Activated CD4-positive, alpha-beta T cell treated with anti-CD3 and anti-CD28 coated beads, Interleukin-2, amount 50 U/mL, for 16 hours (primary cell): ENCODE data around the gene NMUR2.

Experiments
- DNase-seq: peaks from one replicate; pipeline ENCODE4 v3.0.0-alpha.2; 2020

NMUR2 gene

DNA sequence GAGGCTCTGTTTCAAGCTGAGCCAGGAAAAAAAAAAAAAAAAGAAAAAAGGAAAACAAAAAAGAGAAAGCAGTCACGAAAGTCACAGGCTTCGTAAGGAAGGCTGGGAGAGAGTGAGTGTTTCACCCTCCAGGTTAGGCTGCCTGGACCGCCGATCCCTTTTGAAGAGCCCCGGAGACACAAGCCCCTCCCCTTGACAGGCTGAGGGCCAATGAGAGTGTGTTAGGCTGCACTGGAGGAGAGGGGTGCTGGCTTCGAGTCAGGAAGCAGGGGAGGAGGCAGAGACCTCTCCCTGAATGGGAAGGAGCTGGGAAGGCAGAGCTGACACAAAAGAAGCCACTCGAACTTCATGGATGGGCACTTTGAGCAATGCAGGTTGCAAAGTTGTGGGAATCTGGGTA, at the start of gene NMUR2:
NMUR2 (minus strand) TSS at position 135 of the 400 bp plus-strand sequence. CDS start 166 bp downstream, outside the sequence.
- DNase-seq = no peak

DNA sequence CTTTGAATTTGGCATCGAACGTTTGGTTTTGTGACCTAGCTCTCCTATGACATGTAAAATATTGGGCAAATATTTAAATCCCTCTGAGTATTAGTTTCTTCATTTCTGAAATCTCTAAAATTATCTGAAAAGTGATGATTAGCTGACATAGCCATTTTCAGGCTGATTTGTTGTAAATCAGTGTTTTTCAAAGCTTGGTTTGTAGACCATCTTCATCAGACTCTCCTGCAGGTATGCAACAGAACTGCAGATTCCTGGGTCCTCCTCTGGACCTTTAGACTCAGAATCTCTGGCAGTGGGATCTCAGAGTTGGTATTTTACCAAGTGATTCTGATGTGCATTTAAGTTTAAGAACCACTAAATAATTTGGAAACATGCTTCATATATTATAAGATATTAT, 38.9 kb upstream of the NMUR2 start:
- no peak for DNase-seq

DNA sequence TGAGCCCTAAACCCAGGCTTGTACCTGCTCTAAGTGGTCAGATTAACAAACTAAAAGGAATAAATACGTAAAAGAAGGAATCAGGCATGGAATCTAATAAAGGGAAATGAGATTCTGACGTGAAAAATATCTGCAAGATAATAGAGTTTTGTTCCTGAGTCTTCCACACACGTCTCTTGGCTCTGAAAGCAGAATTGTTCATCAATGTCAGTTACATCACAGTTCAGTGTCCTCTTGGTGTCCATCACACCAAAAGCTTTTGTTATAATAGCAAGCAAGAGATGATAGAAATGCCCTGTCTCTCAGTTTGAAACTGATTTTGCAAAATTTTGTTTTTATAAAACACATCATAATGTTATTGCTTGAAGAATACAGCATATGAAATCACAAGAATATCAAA, 34.7 kb upstream of the NMUR2 start:
- no peak for DNase-seq

- no peak for DNase-seq
These were observed 32.8 kb upstream of the NMUR2 start for GRCh38 chr5:152437866-152438265.

GRCh38 chr5:152427721-152428120, 22.6 kb upstream of the NMUR2 start:
- no peak for DNase-seq

GRCh38 chr5:152425083-152425482, 20.0 kb upstream of the NMUR2 start:
- DNase-seq = no peak

GRCh38 chr5:152424501-152424900, 19.4 kb upstream of the NMUR2 start:
- no peak for DNase-seq

GRCh38 chr5:152422081-152422480, 17.0 kb upstream of the NMUR2 start:
- no peak for DNase-seq

GRCh38 chr5:152412129-152412528, 7.0 kb upstream of the NMUR2 start:
- DNase-seq = no peak

DNA sequence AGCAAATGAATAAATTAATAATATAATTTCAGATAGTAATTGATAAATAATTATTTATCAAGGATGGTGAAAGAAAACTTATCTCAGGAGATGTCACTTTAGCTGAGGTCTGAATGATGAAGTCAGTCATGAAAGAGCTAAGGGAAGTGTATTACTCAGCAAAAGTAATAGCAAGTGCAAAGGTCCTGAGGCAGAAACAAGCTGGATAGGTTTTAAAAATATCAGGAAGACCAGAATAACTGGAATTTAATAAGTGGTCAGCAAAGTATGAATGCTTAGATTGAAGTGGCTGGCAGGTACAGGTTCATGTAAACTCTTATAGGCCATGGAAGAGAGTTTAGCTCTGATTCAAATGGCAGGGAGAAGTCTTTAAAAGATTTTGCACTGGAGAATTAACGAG, 1.0 kb upstream of the NMUR2 start:
- no peak for DNase-seq

DNA sequence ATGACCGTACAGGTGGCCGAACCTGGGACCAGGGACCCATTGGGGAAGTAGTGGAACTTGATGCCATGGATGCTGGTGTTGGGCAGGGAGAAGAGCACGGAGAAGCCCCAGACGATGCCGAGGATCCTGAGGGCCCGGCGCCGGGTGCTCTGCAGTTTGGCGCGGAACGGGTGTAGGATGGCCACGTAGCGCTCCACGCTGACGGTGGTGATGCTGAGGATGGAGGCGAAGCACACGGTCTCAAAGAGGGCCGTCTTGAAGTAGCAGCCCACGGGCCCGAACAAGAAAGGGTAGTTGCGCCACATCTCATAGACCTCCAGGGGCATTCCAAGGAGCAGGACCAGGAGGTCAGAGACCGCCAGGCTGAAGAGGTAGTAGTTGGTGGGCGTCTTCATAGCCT, 585 bp downstream of the NMUR2 start:
- no peak for DNase-seq

DNA sequence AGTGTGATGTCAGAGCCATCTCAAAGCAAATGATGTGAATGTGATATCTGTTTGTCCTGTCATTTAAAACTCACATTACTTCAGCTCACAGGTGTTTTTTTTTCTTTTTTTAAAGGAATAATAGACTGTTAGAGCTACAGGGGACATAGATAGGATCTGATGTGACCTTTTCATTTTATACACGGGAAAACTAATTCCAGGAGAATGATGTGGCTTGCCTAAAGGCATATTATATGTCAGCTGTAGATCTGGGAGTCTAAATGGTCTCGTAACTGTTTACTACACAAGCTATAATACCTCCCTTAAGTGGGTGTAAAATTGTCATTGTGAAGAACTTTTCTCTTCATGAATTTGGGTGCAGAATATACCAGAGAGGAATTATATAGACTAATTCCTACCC, 2.0 kb downstream of the NMUR2 start:
- no peak for DNase-seq

- no peak for DNase-seq
These were observed 4.2 kb downstream of the NMUR2 start for GRCh38 chr5:152400846-152401245.

DNA sequence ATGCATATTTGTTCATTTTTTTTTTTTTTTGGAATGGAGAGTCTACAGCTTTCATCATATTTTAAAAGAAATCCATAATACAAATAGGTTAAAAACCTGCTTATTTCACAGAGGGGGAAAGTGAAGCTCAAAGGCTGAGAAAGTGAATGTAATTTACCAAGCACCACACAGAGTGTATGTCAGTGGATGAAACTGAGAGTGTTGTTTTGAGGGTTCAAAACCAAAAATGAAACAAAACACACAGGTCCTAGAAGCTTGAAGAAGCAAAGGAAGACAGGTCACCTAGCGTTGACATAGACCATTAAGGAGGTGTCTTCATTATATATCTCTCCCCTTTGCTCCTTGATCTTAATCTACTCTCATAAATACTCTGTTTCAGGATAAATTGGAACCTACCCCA, 7.5 kb downstream of the NMUR2 start:
- no peak for DNase-seq

DNA sequence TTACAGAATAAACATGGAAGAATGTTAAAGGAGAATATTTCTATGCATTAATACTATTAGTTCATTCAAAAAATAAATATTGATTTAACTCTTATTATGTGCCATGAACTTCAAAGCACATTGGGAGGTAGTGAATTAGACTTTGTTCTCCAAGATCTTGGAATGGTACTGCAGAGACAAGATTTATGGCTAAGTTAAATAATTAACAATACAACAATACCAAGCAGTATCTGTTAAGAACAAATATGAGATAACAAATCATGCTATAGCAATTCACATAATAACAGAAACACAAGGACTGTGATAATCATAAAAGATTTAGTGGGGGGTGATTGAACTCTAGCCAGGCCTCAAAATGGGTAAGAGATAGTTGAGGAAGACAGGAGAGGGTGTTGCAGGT, 11.6 kb downstream of the NMUR2 start:
- no peak for DNase-seq

GRCh38 chr5:152389208-152389849, 15.8 kb downstream of the NMUR2 start:
- no peak for DNase-seq

DNA sequence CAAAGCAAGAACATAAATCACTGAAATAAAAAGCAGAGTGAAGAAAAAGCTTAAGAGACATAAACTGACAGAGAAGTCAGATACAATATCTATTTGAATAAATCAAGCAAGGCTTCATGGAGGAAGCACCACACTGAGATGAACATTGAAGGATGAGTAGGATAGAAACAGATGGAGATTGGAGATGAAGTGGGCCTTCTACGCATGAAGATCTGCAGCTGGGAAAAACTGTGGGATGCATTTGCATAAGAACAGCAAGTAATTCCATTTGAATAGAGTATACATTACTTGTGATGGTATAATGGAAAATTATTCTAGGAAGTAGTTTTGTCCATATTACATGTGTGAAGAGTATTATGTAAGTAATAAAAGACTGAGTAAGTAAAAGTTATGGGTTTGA, 16.5 kb downstream of the NMUR2 start:
- no peak for DNase-seq

- no peak for DNase-seq
These were observed 24.5 kb downstream of the NMUR2 start for GRCh38 chr5:152380415-152381123.

DNA sequence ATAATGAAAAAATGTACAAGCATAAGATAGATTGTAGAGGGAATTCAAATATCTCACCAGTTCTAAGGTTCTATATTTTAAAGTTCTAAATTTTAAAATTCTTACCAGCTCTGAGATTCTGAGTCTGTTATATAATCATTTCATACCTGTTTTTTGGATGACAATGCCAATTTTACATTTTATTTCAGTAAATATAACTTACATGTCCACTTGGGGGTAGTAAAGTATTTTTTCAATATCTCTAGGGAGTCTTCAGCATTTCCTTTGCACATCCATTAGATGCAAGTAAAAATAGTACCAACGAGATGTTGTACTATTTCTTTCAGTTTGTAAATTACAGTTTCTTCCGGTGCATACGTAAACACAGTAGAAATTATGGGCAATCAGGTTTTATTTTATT, 25.7 kb downstream of the NMUR2 start:
- DNase-seq = no peak

GRCh38 chr5:152378730-152379129, 26.3 kb downstream of the NMUR2 start:
- DNase-seq = no peak

DNA sequence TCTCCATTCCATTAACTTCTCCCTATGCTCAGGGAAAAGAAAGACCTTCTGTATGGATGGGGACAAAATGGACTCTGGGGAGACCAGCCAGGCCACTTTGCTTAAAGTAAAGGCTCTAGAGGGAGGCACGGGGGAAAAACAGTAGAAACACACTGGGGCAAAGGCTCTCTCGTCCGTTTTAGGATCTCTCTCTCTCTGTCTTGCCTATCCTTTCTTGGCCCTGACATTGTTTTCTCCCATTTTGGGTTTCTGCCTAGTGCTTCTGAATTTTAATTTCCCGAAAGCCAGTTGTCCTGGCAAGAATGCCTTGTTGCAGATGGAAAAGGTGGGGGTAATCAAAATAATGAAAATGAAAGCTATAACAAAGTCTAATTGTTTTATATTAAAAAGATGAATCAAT, 28.2 kb downstream of the NMUR2 start:
- DNase-seq = no peak

GRCh38 chr5:152374711-152375275, 30.3 kb downstream of the NMUR2 start:
- DNase-seq = no peak

DNA sequence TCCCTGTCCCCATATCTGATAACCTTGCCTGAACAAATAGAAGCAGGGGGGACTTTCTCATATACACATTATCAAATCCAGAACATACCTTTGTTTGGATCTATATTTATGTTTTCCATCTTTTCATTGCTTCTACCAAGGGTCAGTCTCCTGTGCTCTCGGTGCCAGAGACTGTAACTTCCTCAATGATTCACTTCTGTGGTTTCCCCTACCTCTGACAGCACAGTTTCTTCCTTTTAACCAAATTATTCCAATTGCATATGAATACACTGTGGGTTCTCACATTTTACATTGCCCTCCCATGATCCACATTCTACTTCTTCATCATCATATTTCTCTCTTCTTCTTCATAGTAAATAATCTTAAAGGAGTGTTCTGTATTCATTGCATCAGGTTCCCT, 32.2 kb downstream of the NMUR2 start:
- no peak for DNase-seq

- DNase-seq = no peak
These were observed 35.8 kb downstream of the NMUR2 start for GRCh38 chr5:152369298-152369697.

DNA sequence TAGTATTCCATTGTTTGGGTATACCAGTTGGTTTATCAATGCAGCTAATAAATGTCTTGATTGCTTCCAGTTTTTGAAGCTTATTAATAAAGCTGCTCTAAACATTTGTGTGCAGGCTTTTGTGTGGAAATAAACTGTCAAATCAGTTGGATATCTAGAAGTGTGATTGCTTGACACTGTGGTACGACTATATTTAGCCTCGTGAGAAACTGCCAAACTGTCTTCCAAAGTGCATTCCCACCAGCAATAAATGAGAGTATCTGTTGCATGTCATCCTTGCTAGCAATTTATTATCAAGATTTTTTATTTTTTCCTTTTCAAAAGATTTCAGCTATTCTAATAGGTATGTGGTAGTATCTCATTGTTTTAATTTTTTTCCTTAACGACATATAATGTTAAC, 37.5 kb downstream of the NMUR2 start:
- DNase-seq = no peak
